WTC11 (cell line): Measurements from ENCODE around the gene TNRC6C. TPM values are rescaled to one million over a fixed set of nuclear protein-coding genes. Genes with fewer than 3 reads are reported as not detected.

Source experiments
- ATAC-seq: fragments of 200-7000 bp; cut with Tn5 transposase; 2 replicates; pipeline ENCODE4 v1.10.0; 2021; ENCODE audit warnings: mild to moderate bottlenecking, moderate library complexity
- CTCF ChIA-PET: fragments of 300-600 bp; sonication (Branson Sonifier 250); formaldehyde crosslinking; loops from one replicate; lab custom pipeline; 2021; ENCODE audit warnings: antibody characterized with exemption; lab: Charles Lee
- POLR2A ChIA-PET: fragments of 350-600 bp; sonication (Branson Sonifier 250); formaldehyde crosslinking; loops from one replicate; lab custom pipeline; 2021; ENCODE audit warnings: antibody characterized with exemption; lab: Charles Lee
- DNase-seq: peaks from one replicate; pipeline ENCODE4 v3.0.0; 2021; ENCODE audit warnings: low spot score
- H3K27ac Mint-ChIP-seq: 2 replicates; pipeline ENCODE4 v1.8.0; 2021; ENCODE audit warnings: mixed read lengths
- H3K27me3 Mint-ChIP-seq: 2 replicates; pipeline ENCODE4 v1.8.0; 2021; ENCODE audit warnings: low read depth, mild to moderate bottlenecking, moderate library complexity, mixed read lengths
- H3K36me3 Mint-ChIP-seq: 2 replicates; pipeline ENCODE4 v1.8.0; 2021; ENCODE audit warnings: mixed read lengths
- H3K4me1 Mint-ChIP-seq: 2 replicates; pipeline ENCODE4 v1.8.0; 2022; ENCODE audit warnings: mixed read lengths
- H3K4me3 Mint-ChIP-seq: 2 replicates; pipeline ENCODE4 v1.8.0; 2021; ENCODE audit warnings: mild to moderate bottlenecking, moderate library complexity, mixed read lengths
- H3K9me3 Mint-ChIP-seq: 2 replicates; pipeline ENCODE4 v1.8.0; 2021; ENCODE audit warnings: mixed read lengths
- AR ChIP-seq: fragments of 250-450 bp; sonication (Bioruptor Pico); IDR thresholded peaks from 2 replicates; pipeline ENCODE4 v1.9.0; 2021; ENCODE audit warnings: mild to moderate bottlenecking
- CREM ChIP-seq: sonication (generic); formaldehyde crosslinking; IDR thresholded peaks from 2 replicates; pipeline ENCODE4 v1.8.1; 2022; ENCODE audit warnings: mild to moderate bottlenecking, missing genetic modification reagents, moderate library complexity
- E2F5 ChIP-seq: sonication (generic); formaldehyde crosslinking; IDR thresholded peaks from 2 replicates; pipeline ENCODE4 v1.8.1; 2022; ENCODE audit warnings: mild to moderate bottlenecking, moderate library complexity, missing genetic modification reagents
- FOXP1 ChIP-seq: sonication (generic); formaldehyde crosslinking; IDR thresholded peaks from 2 replicates; pipeline ENCODE4 v1.8.0; 2022; ENCODE audit warnings: missing genetic modification reagents, mild to moderate bottlenecking, moderate library complexity, borderline replicate concordance
- IRF1 ChIP-seq: sonication (generic); formaldehyde crosslinking; IDR thresholded peaks from 2 replicates; pipeline ENCODE4 v1.8.0; 2023; ENCODE audit warnings: missing genetic modification reagents
- KAT7 ChIP-seq: sonication (generic); formaldehyde crosslinking; IDR thresholded peaks from 2 replicates; pipeline ENCODE4 v1.8.1; 2023; ENCODE audit warnings: missing genetic modification reagents, mild to moderate bottlenecking, borderline replicate concordance
- NFATC4 ChIP-seq: fragments of 250-450 bp; sonication (Bioruptor Pico); IDR thresholded peaks from 2 replicates; pipeline ENCODE4 v1.9.0; 2021; ENCODE audit warnings: mild to moderate bottlenecking
- NR3C1 ChIP-seq: sonication (generic); formaldehyde crosslinking; conservative IDR thresholded peaks from 2 replicates; pipeline ENCODE4 v1.8.1; 2023; ENCODE audit warnings: low read depth, mild to moderate bottlenecking, missing genetic modification reagents
- SMAD4 ChIP-seq: sonication (generic); formaldehyde crosslinking; IDR thresholded peaks from 2 replicates; pipeline ENCODE4 v1.8.0; 2022; ENCODE audit warnings: mild to moderate bottlenecking, missing genetic modification reagents
- TCF7 ChIP-seq: sonication (generic); formaldehyde crosslinking; IDR thresholded peaks from 2 replicates; pipeline ENCODE4 v1.8.0; 2022; ENCODE audit warnings: mild to moderate bottlenecking, low read depth, missing genetic modification reagents, moderate library complexity
- TEAD1 ChIP-seq: sonication (generic); formaldehyde crosslinking; IDR thresholded peaks from 2 replicates; pipeline ENCODE4 v1.8.0; 2022; ENCODE audit warnings: mild to moderate bottlenecking, missing genetic modification reagents
- TP53 ChIP-seq: sonication (generic); formaldehyde crosslinking; IDR thresholded peaks from 2 replicates; pipeline ENCODE4 v1.8.1; 2023; ENCODE audit warnings: mild to moderate bottlenecking, missing genetic modification reagents
- ZMAT4 ChIP-seq: fragments of 250-450 bp; sonication (Bioruptor Pico); IDR thresholded peaks from 2 replicates; pipeline ENCODE4 v1.9.0; 2021; ENCODE audit warnings: mild to moderate bottlenecking
- ZNF138 ChIP-seq: sonication (generic); formaldehyde crosslinking; conservative IDR thresholded peaks from 2 replicates; pipeline ENCODE4 v1.8.1; 2022; ENCODE audit warnings: mild to moderate bottlenecking, moderate library complexity, missing genetic modification reagents
- ZNF263 ChIP-seq: sonication (generic); formaldehyde crosslinking; IDR thresholded peaks from 2 replicates; pipeline ENCODE4 v1.8.1; 2022; ENCODE audit warnings: low read depth, mild to moderate bottlenecking, moderate library complexity, missing genetic modification reagents
- ZNF396 ChIP-seq: fragments of 250-450 bp; sonication (Bioruptor Pico); IDR thresholded peaks from 2 replicates; pipeline ENCODE4 v1.8.0; 2021; ENCODE audit warnings: mild to moderate bottlenecking, moderate library complexity, borderline replicate concordance
- total RNA-seq: library from RNA; stranded (reverse); gene quantifications from 3 replicates; pipeline ENCODE4 v1.2.3, GENCODE V29; 2021
- TF ChIP-seq, protein P1 (sequence below): sonication (generic); formaldehyde crosslinking; IDR thresholded peaks from 2 replicates; pipeline ENCODE4 v1.8.0; 2023; ENCODE audit warnings: missing genetic modification reagents, mild to moderate bottlenecking, borderline replicate concordance
- TF ChIP-seq, protein P2 (sequence below): sonication (generic); formaldehyde crosslinking; IDR thresholded peaks from 2 replicates; pipeline ENCODE4 v1.8.0; 2022; ENCODE audit warnings: mild to moderate bottlenecking, missing genetic modification reagents

Gene TNRC6C
- total RNA-seq, 1 experiment from 2014 or later = 52.3 TPM

GRCh38 chr17:78123258-78123929 lies 164.9 kb downstream of the TNRC6C start:
- peaks cover 14% of the 10 kb centered on the region for H3K36me3 Mint-ChIP-seq
- POLR2A ChIA-PET = no interaction called here
- no peak for TF ChIP-seq ZNF396
- TF ChIP-seq TEAD1 (CRISPR knock-in tag) = no peak
- TF ChIP-seq SMAD4 (CRISPR knock-in tag) = no peak
- no peak for TF ChIP-seq IRF1 (CRISPR knock-in tag)
- no peak for TF ChIP-seq ZMAT4
- no peak for TF ChIP-seq KAT7 (CRISPR knock-in tag)
- TF ChIP-seq FOXP1 = no peak
- TF ChIP-seq, protein P1, sequence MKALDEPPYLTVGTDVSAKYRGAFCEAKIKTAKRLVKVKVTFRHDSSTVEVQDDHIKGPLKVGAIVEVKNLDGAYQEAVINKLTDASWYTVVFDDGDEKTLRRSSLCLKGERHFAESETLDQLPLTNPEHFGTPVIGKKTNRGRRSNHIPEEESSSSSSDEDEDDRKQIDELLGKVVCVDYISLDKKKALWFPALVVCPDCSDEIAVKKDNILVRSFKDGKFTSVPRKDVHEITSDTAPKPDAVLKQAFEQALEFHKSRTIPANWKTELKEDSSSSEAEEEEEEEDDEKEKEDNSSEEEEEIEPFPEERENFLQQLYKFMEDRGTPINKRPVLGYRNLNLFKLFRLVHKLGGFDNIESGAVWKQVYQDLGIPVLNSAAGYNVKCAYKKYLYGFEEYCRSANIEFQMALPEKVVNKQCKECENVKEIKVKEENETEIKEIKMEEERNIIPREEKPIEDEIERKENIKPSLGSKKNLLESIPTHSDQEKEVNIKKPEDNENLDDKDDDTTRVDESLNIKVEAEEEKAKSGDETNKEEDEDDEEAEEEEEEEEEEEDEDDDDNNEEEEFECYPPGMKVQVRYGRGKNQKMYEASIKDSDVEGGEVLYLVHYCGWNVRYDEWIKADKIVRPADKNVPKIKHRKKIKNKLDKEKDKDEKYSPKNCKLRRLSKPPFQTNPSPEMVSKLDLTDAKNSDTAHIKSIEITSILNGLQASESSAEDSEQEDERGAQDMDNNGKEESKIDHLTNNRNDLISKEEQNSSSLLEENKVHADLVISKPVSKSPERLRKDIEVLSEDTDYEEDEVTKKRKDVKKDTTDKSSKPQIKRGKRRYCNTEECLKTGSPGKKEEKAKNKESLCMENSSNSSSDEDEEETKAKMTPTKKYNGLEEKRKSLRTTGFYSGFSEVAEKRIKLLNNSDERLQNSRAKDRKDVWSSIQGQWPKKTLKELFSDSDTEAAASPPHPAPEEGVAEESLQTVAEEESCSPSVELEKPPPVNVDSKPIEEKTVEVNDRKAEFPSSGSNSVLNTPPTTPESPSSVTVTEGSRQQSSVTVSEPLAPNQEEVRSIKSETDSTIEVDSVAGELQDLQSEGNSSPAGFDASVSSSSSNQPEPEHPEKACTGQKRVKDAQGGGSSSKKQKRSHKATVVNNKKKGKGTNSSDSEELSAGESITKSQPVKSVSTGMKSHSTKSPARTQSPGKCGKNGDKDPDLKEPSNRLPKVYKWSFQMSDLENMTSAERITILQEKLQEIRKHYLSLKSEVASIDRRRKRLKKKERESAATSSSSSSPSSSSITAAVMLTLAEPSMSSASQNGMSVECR (CRISPR knock-in tag) = no peak
- TF ChIP-seq AR (CRISPR knock-in tag) = no peak
- no peak for TF ChIP-seq ZNF138
- TF ChIP-seq NR3C1 (CRISPR knock-in tag) = no peak
- TF ChIP-seq, all 79 proteins: peak for 0
- no peak overlapping the region for H3K4me3 Mint-ChIP-seq
- no peak overlapping the region for H3K27ac Mint-ChIP-seq
- ATAC-seq (no peak), DNase-seq (no peak)
- CTCF ChIA-PET = interaction anchor here (1.6 kb wide), 1 partner anchor 14 kb away, joined by 4 read pairs; no protein-coding TSS in a partner anchor
- no peaks in the 10 kb centered on the region for H3K9me3 Mint-ChIP-seq
- peaks cover 5% of the 10 kb centered on the region for H3K4me1 Mint-ChIP-seq
- no peaks in the 10 kb centered on the region for H3K27me3 Mint-ChIP-seq

DNA sequence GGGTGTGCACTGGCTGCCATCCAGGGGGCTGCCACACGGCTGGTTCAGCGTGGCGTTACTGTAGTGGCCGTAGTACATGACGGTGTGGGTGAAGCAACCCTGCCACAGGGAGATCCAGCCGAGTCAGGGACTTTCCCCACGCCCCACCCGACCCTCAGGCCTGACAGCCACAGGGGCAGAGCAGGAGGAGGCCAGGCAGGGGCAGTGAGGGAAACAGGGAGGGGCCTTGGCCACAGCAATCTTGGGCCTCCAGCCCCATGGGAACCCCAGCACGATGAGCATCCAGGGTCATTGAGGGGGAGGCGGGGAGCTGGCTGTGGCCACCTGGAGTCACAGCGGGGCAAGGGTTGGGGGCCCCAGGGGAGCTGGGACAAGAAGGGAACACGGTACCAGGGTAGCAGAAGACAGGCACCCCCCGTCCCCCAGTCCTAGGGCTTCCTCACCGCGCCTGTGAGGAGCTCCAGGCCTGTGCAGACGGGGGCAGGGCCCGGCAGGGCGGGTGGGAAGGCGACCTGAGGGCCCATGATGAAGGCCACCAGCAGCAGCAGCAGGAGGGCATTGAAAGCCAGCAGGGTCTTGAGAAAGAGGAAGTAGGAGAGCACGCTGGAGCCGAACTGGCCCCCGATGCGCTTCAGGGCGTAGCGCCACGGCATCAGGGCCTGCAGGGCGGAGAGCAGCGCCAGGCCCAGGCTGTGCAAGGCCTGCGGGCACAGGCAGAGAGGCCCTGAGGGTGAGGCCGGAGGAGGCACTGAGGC lies 165.8 kb downstream of the TNRC6C start:
- peaks cover 8% of the 10 kb centered on the region for H3K4me1 Mint-ChIP-seq
- ChIA-PET CTCF (interaction anchor here (1.4 to 1.6 kb wide), 2 partner anchors 10 to 13 kb away, joined by 3 to 4 read pairs; no protein-coding TSS in a partner anchor), POLR2A (no interaction called here)
- no peak overlapping the region for H3K27ac Mint-ChIP-seq
- no peak overlapping the region for H3K4me3 Mint-ChIP-seq
- H3K9me3 Mint-ChIP-seq = no peaks in the 10 kb centered on the region
- DNase-seq = no peak
- H3K27me3 Mint-ChIP-seq = no peaks in the 10 kb centered on the region
- no peak for TF ChIP-seq E2F5 (CRISPR knock-in tag)
- no peak for TF ChIP-seq TP53 (CRISPR knock-in tag)
- TF ChIP-seq CREM (CRISPR knock-in tag) = no peak
- TF ChIP-seq TCF7 (CRISPR knock-in tag) = no peak
- TF ChIP-seq ZNF263 (CRISPR knock-in tag) = no peak
- TF ChIP-seq AR (CRISPR knock-in tag) = no peak
- TF ChIP-seq, protein P2, sequence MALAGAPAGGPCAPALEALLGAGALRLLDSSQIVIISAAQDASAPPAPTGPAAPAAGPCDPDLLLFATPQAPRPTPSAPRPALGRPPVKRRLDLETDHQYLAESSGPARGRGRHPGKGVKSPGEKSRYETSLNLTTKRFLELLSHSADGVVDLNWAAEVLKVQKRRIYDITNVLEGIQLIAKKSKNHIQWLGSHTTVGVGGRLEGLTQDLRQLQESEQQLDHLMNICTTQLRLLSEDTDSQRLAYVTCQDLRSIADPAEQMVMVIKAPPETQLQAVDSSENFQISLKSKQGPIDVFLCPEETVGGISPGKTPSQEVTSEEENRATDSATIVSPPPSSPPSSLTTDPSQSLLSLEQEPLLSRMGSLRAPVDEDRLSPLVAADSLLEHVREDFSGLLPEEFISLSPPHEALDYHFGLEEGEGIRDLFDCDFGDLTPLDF (CRISPR knock-in tag) = no peak
- TF ChIP-seq IRF1 (CRISPR knock-in tag) = no peak
- no peak for TF ChIP-seq NFATC4 (CRISPR knock-in tag)
- peaks cover 14% of the 10 kb centered on the region for H3K36me3 Mint-ChIP-seq
- ATAC-seq = no peak
